ENCODE measurements around the gene INF2.
"Not testable (repeated sequence)": the region's sequence is repeated elsewhere in the genome, so short reads cannot be mapped to it uniquely, and the experiment has no call there.

INF2 gene

DNA sequence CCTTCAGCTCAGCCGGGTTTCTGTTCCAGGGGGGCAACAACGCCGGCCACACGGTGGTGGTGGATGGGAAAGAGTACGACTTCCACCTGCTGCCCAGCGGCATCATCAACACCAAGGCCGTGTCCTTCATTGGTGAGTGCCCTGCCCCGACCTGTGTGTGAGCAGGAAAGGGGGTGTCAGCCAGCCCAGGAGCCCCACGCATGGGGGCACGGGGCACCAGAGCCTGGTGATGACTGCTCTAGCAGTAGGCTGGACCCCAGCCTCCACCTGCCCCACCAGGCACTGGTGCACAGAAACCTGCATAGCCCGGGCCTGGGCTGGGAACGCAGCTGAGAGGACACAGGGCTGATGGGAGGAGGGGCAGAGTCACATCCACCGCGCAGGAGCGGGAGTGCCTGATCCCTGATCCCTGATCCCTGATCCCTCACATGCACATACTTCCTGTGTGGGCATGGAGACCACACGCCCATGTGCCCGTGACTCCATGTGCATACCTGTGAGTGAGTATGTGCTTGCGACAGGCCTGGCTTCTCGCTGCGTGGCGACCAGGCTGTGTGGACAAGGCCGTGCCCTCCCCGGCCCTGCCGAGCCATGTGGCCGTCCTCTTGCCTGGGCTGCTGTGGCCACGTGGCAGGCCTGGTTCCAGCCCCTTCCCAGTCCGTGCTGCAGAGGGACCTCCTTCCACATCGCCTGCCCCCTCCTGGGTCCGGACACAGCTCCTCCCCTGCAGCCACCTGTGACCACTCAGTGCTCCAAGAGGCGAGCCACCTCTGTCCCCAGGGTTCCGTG, 45.8 kb downstream of the INF2 start:
- DNase-seq (ENCODE audit: low spot score): no peak

DNA sequence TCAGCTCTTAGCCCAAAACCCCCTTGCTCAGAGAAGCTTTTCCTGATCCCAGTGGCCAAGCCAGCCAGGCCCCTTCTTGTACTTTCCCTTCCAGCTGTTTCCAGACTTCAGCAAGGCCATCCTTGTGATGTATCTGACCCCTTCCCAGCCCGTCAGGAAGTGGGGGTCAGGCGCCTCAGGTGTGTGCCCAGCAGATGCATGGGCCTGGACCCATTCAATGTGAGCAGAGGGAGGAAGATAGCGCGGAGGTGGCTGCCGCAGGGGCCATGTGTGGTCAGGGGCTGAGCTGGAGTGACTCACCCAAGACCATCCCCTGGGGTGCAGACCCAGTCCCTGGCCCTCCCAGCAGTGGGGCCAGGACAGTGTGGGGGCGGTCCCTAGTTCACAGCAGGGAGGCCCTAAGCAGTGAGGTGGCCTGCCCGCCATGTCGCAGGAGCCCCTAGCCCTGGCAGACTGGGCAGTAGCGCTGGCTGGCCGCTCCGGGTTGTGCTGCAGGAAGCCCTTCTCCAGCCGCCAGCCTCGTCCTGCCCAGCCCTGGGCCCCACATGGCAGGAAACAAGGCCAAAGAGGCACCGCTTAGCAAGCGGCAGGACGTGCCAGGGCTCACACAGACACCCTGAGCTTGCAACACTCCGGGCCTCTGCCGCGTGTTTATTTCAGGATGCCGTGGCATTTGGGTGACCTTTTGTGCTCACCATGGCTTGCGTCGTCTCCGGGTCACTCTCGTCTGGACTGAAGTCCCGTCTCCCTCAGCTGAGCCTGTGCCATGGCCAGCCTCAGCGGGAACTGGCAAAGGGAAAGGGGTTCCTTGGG, 46.6 kb downstream of the INF2 start:
- no peak for DNase-seq (ENCODE audit: low spot score)

GRCh38 chr14:104738375-104739019, 49.1 kb downstream of the INF2 start:
- DNase-seq (ENCODE audit: low spot score): no peak

GRCh38 chr14:104739026-104739425, 49.6 kb downstream of the INF2 start:
- no peak for DNase-seq (ENCODE audit: low spot score)

DNA sequence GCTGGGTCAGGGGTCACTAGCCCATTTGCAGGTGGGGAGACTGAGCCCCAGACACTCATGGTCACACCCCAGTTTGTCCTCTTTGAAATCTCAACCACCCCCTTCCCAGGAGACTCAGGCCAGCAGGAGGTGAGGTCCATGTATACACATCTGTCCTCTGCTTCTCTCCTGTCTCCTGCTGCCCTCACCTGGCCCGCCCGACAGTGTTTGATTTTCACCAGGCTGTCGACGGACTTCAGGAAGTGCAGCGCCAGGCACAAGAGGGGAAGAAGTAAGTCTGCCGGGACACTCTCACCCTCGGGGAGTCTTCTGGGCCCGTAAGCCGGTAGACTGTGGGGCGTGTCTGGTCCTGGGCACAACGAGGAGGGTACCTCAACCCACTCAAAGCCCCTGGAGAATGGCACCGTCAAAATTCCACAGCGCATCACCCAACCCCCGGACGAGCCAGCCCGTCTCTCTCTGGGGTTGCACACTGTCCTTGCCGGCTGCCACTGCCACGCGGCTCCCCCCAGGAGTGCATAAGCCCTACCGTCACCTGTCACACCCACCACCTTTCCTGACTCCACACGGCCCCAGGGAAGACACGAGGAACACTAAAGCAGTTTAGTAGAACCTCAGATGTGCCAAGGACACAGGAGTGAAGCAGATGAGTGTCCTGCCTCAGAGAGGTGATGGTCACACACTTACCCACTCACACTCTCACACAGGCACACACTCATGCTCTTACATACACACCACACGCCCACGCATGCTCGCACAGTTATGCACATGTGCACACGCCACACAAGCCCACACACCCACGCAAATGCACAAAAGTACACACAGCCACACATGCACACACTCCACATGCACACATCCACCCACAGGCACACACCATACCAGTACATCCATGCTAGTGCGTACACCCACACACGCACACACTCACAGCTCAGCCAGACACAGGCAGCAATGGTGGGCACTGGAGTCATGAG, 50.4 kb downstream of the INF2 start:
- DNase-seq (ENCODE audit: low spot score): no peak

- DNase-seq (ENCODE audit: low spot score): no peak
These were observed 51.8 kb downstream of the INF2 start for GRCh38 chr14:104741108-104741802.

DNA sequence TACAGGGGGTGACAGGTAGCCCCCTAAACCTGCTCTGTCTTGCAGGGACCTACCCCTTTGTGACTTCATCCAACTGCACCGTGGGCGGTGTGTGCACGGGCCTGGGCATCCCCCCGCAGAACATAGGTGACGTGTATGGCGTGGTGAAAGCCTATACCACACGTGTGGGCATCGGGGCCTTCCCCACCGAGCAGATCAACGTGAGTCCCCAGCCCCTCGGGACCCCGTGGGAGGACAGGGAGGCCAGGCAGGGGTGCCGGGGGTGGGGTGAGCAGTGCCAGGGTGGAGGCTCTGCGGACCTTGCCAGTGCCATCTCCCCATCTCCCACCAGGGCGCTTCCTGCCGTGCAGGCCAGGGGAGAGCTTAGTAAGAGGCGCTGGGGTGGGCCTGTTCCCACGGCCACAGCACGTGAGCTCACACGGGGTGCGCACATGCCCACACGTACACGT, 52.4 kb downstream of the INF2 start:
- DNase-seq (ENCODE audit: low spot score): no peak

DNA sequence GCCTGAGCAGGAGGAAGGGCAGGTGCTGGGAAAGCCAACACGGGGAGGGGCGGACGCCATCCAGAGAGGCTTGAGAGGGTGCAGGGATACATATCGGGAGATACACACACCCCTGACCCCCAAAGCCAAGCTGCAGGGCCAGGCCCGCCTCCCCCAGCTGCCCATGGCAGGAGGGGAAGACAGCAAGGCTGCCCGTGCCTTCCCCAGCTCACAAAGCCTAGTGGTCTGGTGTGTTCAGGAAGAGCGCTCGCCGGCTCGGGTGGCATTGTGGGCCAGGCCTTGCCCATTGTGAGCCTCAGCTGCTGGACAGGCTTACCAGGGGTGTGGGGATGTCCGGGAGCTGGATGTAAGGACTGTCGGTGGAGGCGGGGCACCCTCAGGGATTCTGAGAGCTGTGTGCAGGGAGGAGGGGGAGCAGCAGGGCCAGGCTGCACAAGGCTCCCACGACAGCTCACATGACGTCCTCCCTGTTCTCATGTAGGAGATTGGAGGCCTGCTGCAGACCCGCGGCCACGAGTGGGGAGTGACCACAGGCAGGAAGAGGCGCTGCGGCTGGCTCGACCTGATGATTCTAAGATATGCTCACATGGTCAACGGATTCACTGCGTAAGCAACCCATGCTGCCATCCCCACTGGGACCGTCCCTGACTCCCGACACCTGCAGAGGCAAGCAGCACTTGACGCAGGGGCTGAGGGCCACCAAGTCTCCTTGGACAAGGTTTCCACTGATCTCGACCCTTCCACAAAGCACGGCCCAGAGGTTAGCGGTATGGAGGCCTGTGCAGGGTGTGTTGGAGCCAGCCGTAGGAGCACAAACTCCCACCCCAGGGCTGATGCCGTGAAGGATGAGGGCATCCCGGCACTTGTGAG, 53.4 kb downstream of the INF2 start:
- no peak for DNase-seq (ENCODE audit: low spot score)

DNA sequence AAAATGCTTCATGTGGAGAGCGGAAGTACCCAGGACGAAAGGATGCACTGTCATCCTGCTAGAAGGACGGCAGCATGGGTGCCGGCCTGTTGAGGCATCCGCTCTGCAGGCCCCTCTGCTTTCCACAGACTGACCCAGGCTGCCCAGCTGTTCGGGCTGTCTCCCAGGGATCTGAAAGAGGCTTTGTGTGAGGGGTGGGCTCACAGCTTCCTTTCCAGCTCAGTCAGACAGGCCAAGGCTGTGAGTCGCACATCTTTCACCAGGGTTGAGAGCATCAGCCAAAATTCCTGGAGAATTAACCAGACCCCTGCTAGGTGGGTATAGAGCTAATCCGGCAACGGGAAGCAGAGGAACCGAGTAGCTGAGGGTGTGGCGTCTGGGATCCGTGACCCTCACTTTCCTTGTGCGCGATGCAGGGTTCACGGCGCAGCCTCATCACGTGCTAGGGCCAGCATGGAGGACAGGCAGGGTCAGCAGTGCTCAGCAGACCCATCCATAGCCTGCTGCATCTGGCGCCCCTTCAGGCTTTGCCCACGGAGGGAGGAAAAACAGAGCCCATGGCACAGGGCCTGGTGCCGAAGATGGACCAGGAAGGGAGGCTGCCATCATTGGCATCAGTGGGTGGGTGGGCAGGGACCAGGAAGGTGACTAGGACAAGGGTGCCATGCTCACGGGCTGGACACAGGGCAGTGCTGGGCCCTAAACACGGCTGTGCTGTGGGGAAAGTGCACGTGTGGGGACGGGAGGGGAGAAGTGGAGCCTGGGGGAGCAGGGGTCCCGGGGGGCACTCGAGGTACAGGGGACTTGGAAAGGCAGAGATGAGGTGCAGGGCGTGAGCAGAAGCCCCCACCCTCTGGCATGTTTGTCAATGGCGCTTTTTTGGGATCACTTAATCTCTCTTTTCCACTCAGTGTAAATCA, 54.3 kb downstream of the INF2 start:
- no peak for DNase-seq (ENCODE audit: low spot score)

DNA sequence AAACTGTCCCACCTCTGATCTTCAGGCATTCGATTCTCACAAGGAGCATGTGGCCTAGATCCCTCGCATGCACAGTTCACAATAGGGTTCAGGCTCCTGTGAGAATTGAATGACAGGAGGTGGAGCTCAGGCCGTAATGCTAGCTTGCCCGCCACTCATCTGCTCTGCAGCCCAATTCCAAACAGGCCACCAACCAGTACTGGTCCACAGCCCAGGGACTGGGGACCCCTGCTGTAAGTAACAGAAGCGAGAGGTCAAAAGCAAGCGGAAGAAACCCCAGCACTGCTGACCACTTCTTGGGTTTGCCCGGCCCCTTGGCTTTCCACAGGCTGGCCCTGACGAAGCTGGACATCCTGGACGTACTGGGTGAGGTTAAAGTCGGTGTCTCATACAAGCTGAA, 55.1 kb downstream of the INF2 start:
- DNase-seq (ENCODE audit: low spot score): no peak

DNA sequence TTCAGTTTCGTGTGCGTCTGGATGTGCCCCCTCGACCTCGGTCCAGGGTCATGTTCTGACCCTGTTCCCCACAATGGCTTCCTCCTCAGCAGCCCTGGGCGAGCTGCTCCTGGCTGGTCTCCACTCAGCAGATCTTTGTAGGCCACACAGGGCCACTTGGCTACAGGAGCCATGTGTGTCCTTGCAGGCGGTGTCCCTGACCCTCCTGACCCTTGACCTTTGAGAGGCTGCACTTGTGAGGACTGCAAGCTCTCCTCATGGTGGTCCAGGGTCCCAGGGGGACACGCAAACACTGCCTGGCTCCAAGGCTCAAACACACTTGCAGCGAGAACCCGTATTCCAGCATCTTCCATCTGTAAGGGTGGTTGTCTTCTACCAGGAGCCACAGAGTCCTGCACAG, 56.0 kb downstream of the INF2 start:
- no peak for DNase-seq (ENCODE audit: low spot score)

DNA sequence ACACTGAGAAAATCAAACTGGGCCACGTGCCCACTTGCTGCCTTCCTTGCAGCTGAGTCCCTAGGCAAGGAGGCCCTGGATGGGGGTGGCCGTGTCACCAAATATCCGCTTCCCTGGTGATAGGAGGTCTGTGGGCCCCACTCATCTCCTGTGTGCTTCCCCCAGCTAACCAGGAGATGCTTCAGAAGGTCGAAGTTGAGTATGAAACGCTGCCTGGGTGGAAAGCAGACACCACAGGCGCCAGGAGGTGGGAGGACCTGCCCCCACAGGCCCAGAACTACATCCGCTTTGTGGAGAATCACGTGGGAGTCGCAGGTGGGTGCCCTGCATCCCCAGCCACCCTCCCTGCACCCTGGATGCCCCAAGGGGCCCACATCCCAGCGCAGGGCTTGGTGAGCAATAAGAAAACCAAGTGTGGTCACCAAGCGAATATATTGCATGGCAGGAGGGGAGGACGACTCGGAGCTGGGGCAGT, 56.7 kb downstream of the INF2 start:
- no peak for DNase-seq (ENCODE audit: low spot score)

GRCh38 chr14:104746934-104747481, 57.6 kb downstream of the INF2 start:
- DNase-seq (ENCODE audit: low spot score): no peak

GRCh38 chr14:104747876-104748275, 58.5 kb downstream of the INF2 start:
- DNase-seq (ENCODE audit: low spot score): no peak

GRCh38 chr14:104749111-104749649, 59.8 kb downstream of the INF2 start:
- peak; percentile 60 for DNase-seq (ENCODE audit: low spot score)

DNA sequence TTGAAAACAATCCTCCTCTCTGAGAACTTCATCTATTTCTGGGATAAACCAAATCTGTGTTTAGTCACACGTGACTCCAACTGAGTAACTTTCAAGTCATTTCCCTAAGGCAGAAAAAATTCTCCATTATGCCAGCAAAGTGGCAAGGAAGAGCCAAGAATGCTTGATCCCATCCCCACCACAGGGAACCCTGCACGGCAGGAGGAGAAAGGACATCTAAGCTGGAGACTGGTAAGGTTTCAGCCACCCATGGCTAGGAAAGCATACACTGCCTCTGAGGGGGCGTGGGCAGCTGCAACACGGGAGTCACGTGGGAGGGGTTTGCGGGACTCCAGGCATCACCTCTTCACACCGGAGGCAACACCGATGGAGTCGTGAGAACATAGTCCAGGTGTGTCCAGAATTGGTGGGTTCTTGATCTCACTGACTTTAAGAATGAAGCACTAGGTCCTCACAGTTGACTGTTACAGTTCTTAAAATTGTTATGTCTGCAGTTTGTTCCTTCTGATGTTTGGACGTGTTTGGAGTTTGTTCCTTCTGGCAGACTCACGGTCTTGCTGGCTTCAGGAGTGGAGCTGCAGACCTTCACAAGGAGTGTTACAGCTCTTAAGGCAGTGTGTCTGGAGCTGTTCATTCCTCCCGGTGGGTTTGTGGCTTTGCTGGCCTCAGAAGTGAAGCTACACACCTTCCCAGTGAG, 60.8 kb downstream of the INF2 start:
- no peak for DNase-seq (ENCODE audit: low spot score)

- not testable (repeated sequence) for DNase-seq (ENCODE audit: low spot score)
These were observed 61.3 kb downstream of the INF2 start for GRCh38 chr14:104750753-104751057.
